GM18526 (cell line): ENCODE data around the gene GHDC.

Experiments used
- POLR2A ChIP-seq: IDR thresholded peaks from 3 replicates; pipeline ENCODE4 v1.6.1; 2011; ENCODE audit not compliant: insufficient read length; ENCODE audit errors: extremely low read depth

Gene GHDC

GRCh38 chr17:42171831-42172230 lies 22.5 kb downstream of the GHDC start:
- TF ChIP-seq POLR2A: no peak

DNA sequence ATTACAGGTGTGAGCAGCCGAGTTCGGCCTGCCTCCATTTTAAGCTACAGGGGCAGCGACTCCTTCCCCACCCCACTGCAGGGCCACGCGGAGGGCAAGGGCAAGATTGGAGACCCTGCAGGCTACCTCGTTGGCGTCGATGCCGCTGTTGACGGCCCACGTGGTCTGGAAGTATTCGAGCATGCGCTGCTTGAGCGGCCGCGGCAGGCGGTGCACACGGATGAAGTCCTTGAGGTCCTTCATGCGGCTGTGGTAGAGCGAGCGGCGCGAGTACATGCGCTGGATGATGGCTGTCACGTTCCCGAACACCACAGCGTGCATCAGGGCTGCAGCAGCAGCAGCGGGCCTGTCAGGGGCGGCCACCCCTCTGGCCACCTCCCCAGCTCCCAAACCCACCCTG lies 24.9 kb downstream of the GHDC start:
- TF ChIP-seq POLR2A: no peak

- no peak for TF ChIP-seq POLR2A
These were observed 26.5 kb downstream of the GHDC start for GRCh38 chr17:42167807-42168206.

- no peak for TF ChIP-seq POLR2A
These were observed 28.0 kb downstream of the GHDC start for GRCh38 chr17:42166196-42166763.

DNA sequence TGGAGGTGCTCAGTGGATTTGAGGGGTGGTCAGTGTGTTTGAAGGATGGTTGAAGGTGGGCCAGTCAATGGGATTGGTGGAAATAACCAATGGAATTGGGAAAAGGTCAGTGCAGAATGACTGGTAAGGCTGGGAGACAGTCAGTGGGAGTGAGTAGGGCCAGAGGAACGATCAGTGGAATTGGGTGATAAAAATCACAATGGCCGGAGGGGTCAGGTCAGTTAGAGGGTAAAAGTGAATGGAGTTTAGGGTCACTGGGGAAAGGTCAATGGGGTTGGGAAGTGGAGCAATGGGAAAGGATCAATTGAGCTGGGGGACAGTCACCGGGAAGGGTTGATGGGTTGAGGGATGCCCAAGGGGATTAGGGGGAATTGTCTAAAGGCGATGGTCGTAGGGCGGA lies 28.5 kb downstream of the GHDC start:
- TF ChIP-seq POLR2A: no peak

DNA sequence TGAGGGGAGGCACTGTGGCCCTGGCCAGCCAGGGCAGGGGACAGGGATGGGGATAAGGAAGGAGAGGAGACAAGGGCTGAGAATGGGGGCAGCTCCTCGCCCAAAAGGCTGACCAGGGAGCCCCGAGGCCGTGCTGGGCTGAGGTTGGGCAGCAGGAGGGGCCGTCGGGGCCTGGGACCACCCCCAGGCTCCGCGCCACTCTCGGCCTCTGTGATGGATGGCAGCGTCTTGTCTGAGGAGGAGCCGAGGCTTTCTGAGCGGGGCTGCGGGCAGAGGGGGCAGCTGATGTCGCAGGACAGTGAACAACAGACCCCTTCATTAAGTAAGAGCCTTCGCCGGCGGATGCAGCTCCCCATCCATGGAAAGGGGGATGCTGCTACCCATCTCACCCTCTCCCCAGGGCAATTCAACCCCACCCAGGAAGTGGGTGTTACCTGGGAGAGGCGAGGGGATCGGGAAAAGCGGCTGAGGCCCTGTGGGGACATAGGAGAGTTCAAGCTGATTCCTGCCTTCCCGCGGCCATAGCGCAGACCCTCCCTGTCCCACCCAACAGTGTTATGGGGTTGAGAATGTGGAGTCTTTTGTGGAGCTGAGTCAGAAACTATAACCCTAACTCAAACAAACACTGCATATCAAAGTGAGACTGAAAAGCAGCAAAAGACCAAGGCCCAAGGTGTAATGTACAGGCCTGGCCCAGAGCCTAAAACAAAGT lies 30.4 kb downstream of the GHDC start:
- no peak for TF ChIP-seq POLR2A

- TF ChIP-seq POLR2A: no peak
These were observed 31.2 kb downstream of the GHDC start for GRCh38 chr17:42163113-42163512.

- TF ChIP-seq POLR2A: no peak
These were observed 33.8 kb downstream of the GHDC start for GRCh38 chr17:42160531-42160910.

- TF ChIP-seq POLR2A: no peak
These were observed 34.3 kb downstream of the GHDC start for GRCh38 chr17:42159796-42160530.

DNA sequence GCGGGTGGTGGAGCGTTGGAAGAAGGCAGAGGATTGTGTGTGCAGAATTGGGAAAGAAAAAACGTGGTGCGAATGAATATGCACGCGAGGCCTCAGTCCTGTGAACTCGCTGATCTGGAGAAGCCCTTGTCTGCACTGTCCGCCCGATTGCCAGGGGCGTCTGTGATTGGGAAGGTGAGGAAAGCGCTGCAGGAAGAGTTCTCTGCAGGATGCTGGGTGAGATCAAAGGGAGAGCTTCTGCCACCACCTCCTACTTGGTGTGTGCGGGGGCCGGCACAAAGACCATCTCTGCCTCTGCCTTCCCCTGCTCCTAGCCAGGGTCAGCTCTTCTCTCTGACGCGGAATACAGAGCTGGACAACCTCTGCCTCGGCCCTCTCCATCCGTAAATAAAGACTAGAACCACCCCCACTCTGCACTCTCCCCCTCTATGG lies 38.7 kb downstream of the GHDC start:
- no peak for TF ChIP-seq POLR2A

DNA sequence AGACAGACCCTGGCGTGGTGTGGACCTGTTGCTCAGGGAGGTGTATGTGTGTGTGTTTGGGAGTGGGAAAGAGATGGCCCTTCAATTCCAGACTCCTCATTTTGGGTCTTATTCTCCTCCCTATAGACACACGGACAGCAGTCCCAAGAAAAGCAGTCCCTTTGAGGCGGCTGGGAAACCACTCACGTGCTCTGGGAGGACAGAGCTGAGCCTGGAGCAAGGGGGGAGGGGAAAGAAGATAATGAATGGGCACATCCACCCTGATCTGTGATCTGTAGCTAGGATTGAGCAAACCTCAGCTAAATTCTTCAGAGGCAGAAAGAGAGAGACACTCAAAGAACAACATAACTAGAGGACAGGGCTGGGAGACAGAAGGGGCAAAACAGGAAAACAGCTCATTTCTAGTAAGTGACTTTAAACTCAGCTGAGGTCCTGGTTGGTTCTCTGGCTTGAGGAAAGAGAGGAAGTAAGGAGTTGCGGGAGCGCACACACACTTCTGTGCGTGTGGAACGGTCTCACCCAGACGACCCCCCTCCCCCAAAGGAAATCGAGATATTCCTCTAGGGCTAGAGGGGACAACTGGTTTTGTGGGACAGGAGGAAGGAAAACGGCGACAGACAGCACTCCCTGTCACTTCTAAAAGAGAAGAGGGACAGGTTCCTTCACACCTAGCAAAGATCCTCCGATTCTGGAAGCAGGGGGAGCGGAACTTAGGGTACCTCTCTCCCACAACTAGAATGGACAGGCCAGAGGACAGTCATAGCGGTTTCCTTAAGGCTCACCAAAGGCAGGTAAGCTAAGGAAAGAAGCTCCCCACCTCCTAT lies 40.2 kb downstream of the GHDC start:
- TF ChIP-seq POLR2A: no peak

- TF ChIP-seq POLR2A: no peak
These were observed 47.2 kb downstream of the GHDC start for GRCh38 chr17:42146911-42147607.

DNA sequence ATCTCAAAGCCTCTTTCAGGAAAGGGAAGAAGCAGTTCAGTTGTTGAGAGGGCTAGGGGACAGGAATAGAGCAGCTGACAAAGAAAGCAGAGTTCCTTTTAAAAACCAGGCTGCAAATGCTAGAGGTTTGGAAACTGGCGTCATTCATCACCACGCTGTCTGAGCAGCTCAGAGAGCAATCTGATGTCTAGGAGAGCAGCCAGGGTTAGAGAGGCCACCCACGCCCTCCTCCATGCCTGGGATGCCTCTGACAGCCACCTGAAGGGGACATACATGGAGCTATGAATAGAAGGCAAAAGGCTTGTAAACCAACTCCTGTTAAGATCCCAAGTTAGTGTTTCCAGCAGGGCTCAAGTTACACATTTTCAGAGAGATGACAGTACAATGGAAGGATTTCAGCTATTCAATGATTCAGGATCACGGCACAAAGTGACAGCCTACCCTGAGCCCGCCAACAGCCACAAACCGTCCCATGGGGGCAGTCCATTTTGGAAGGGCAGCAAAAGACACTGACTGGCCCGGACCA lies 51.9 kb downstream of the GHDC start:
- TF ChIP-seq POLR2A: no peak

- TF ChIP-seq POLR2A: no peak
These were observed 52.9 kb downstream of the GHDC start for GRCh38 chr17:42141382-42141781.
